ENCODE data around the gene CEL.

The CEL gene

GRCh38 chr9:133031130-133031422 lies 30.7 kb upstream of the CEL start:
- H3K79me2 ChIP-seq (ENCODE audit: low read length) = peaks cover 63% of the 10 kb centered on the region

GRCh38 chr9:133031496-133031911 lies 30.3 kb upstream of the CEL start:
- Histone ChIP-seq H3K4me1 (ENCODE audit: low read length) (peaks cover 20% of the 10 kb centered on the region), H3K9ac (ENCODE audit: low read length) (peak overlapping the region; percentile 79), H3K79me2 (ENCODE audit: low read length) (peaks cover 68% of the 10 kb centered on the region), H2AFZ (ENCODE audit: low read depth, low read length) (no peak overlapping the region), H4K20me1 (ENCODE audit: insufficient read depth, low read length) (peaks cover 26% of the 10 kb centered on the region), H3K27ac (ENCODE audit: low read length) (no peak overlapping the region), H3K4me2 (ENCODE audit: low read length) (peak overlapping the region; percentile 60), H3K36me3 (replicated peaks; ENCODE audit: low read depth, low read length) (peaks cover 28% of the 10 kb centered on the region), H3K27me3 (ENCODE audit: low read depth, low read length) (no peaks in the 10 kb centered on the region), H3K9me3 (ENCODE audit: insufficient read depth, low read length) (0 out of 2 replicates have a peak, but pooled peaks cover 6% of the 10 kb centered on the region), H3K4me3 (ENCODE audit: low read length) (peak overlapping the region; percentile 92)
- no peak for TF ChIP-seq EZH2phosphoT487 (IDR thresholded peaks at IDR 0.05; ENCODE audit: low read depth)
- TF ChIP-seq CTCF (IDR thresholded peaks at IDR 0.05; ENCODE audit: low read depth, low read length) = no peak

More at GRCh38 chr9:133031130-133031422, 30.7 kb upstream of the CEL start:
- Histone ChIP-seq H3K27ac (ENCODE audit: low read length) (peak overlapping the region; percentile 58), H3K4me3 (ENCODE audit: low read length) (peak overlapping the region; percentile 92), H3K9me3 (ENCODE audit: insufficient read depth, low read length) (0 out of 2 replicates have a peak, but pooled peaks cover 6% of the 10 kb centered on the region), H3K4me1 (ENCODE audit: low read length) (peaks cover 20% of the 10 kb centered on the region), H3K9ac (ENCODE audit: low read length) (peak overlapping the region; percentile 79), H3K36me3 (replicated peaks; ENCODE audit: low read depth, low read length) (peaks cover 25% of the 10 kb centered on the region), H3K27me3 (ENCODE audit: low read depth, low read length) (no peaks in the 10 kb centered on the region), H3K4me2 (ENCODE audit: low read length) (peak overlapping the region; percentile 60), H2AFZ (ENCODE audit: low read depth, low read length) (peak overlapping the region; percentile 88), H4K20me1 (ENCODE audit: insufficient read depth, low read length) (peaks cover 26% of the 10 kb centered on the region)
- TF ChIP-seq EZH2phosphoT487 (IDR thresholded peaks at IDR 0.05; ENCODE audit: low read depth) (no peak), CTCF (IDR thresholded peaks at IDR 0.05; ENCODE audit: low read depth, low read length) (no peak)

GRCh38 chr9:133032171-133032570 lies 29.6 kb upstream of the CEL start:
- no peak overlapping the region for H3K9ac ChIP-seq (ENCODE audit: low read length)
- H3K27me3 ChIP-seq (ENCODE audit: low read depth, low read length) = no peaks in the 10 kb centered on the region
- 0 out of 2 replicates have a peak, but pooled peaks cover 6% of the 10 kb centered on the region for H3K9me3 ChIP-seq (ENCODE audit: insufficient read depth, low read length)
- H3K79me2 ChIP-seq (ENCODE audit: low read length) = peaks cover 74% of the 10 kb centered on the region
- H3K36me3 ChIP-seq (replicated peaks; ENCODE audit: low read depth, low read length) = peaks cover 33% of the 10 kb centered on the region
- no peak for TF ChIP-seq CTCF (IDR thresholded peaks at IDR 0.05; ENCODE audit: low read depth, low read length)
- TF ChIP-seq EZH2phosphoT487 (IDR thresholded peaks at IDR 0.05; ENCODE audit: low read depth) = no peak
- H4K20me1 ChIP-seq (ENCODE audit: insufficient read depth, low read length) = peaks cover 31% of the 10 kb centered on the region
- H3K4me3 ChIP-seq (ENCODE audit: low read length) = peak overlapping the region; percentile 92; the same call in 1 of the 2 replicates
- H3K4me1 ChIP-seq (ENCODE audit: low read length) = peaks cover 19% of the 10 kb centered on the region
- H3K27ac ChIP-seq (ENCODE audit: low read length) = no peak overlapping the region
- peak overlapping the region; percentile 60; the same call in 1 of the 2 replicates for H3K4me2 ChIP-seq (ENCODE audit: low read length)
- no peak overlapping the region for H2AFZ ChIP-seq (ENCODE audit: low read depth, low read length)

GRCh38 chr9:133035669-133036068 lies 26.1 kb upstream of the CEL start:
- peaks cover 41% of the 10 kb centered on the region for H3K36me3 ChIP-seq (replicated peaks; ENCODE audit: low read depth, low read length)

More at GRCh38 chr9:133035669-133036068, 26.1 kb upstream of the CEL start:
- Histone ChIP-seq H3K27me3 (ENCODE audit: low read depth, low read length) (no peaks in the 10 kb centered on the region), H3K4me2 (ENCODE audit: low read length) (no peak overlapping the region), H2AFZ (ENCODE audit: low read depth, low read length) (no peak overlapping the region), H3K79me2 (ENCODE audit: low read length) (peaks cover 95% of the 10 kb centered on the region), H4K20me1 (ENCODE audit: insufficient read depth, low read length) (peaks cover 55% of the 10 kb centered on the region), H3K27ac (ENCODE audit: low read length) (no peak overlapping the region), H3K9me3 (ENCODE audit: insufficient read depth, low read length) (0 out of 2 replicates have a peak, but pooled peaks cover 6% of the 10 kb centered on the region), H3K9ac (ENCODE audit: low read length) (no peak overlapping the region), H3K4me3 (ENCODE audit: low read length) (no peak overlapping the region), H3K4me1 (ENCODE audit: low read length) (peaks cover 13% of the 10 kb centered on the region)
- no peak for TF ChIP-seq CTCF (IDR thresholded peaks at IDR 0.05; ENCODE audit: low read depth, low read length)
- TF ChIP-seq EZH2phosphoT487 (IDR thresholded peaks at IDR 0.05; ENCODE audit: low read depth) = no peak
